Measurements from ENCODE around the gene LST1. TPM values are rescaled to one million over a fixed set of nuclear protein-coding genes. Genes with fewer than 3 reads are reported as not detected.
A peak's percentile ranks its signal among the peaks of the same experiment; 100 is the strongest.

Gene LST1
- total RNA-seq, 1 donor from 2014 or later = not detected

GRCh38 chr6:31567531-31568370 is 18.3 kb upstream of the LST1 start:
- no peak overlapping the region for H3K4me3 Mint-ChIP-seq (ENCODE audit: low read depth)
- peak overlapping the region; percentile 23 for H3K27ac Mint-ChIP-seq
- no peak for TF ChIP-seq CTCF (IDR thresholded peaks at IDR 0.05; ENCODE audit: unreplicated experiment)
- H3K4me1 Mint-ChIP-seq (ENCODE audit: low read depth) = peaks cover 2% of the 10 kb centered on the region
- peaks cover 10% of the 10 kb centered on the region for H3K27me3 Mint-ChIP-seq
- no peaks in the 10 kb centered on the region for H3K9me3 Mint-ChIP-seq (ENCODE audit: low read depth)
- H3K36me3 Mint-ChIP-seq (ENCODE audit: insufficient read depth) = no peaks in the 10 kb centered on the region
- no peak for DNase-seq (ENCODE audit: low spot score, unreplicated experiment)

- DNase-seq (ENCODE audit: low spot score, unreplicated experiment) = no peak
- Mint-ChIP-seq H3K27ac (no peak overlapping the region), H3K4me1 (ENCODE audit: low read depth) (peaks cover 2% of the 10 kb centered on the region), H3K27me3 (peaks cover 14% of the 10 kb centered on the region), H3K4me3 (ENCODE audit: low read depth) (no peak overlapping the region), H3K36me3 (ENCODE audit: insufficient read depth) (no peaks in the 10 kb centered on the region), H3K9me3 (ENCODE audit: low read depth) (no peaks in the 10 kb centered on the region)
- TF ChIP-seq CTCF (IDR thresholded peaks at IDR 0.05; ENCODE audit: unreplicated experiment) = no peak
These were observed 17.5 kb upstream of the LST1 start for GRCh38 chr6:31568537-31568961.

- Mint-ChIP-seq H3K27me3 (peaks cover 24% of the 10 kb centered on the region), H3K9me3 (ENCODE audit: low read depth) (no peaks in the 10 kb centered on the region), H3K27ac (no peak overlapping the region), H3K4me1 (ENCODE audit: low read depth) (peaks cover 2% of the 10 kb centered on the region), H3K4me3 (ENCODE audit: low read depth) (no peak overlapping the region), H3K36me3 (ENCODE audit: insufficient read depth) (no peaks in the 10 kb centered on the region)
- no peak for TF ChIP-seq CTCF (IDR thresholded peaks at IDR 0.05; ENCODE audit: unreplicated experiment)
- DNase-seq (ENCODE audit: low spot score, unreplicated experiment) = no peak
These were observed 16.1 kb upstream of the LST1 start for GRCh38 chr6:31569861-31570536.

GRCh38 chr6:31572041-31572911 is 13.8 kb upstream of the LST1 start, which contains the start of gene LTA:
Gene LTA, plus strand, starts transcription at chr6:31572289. Its CDS starts 454 bp downstream, at chr6:31572743.
- peaks cover 2% of the 10 kb centered on the region for H3K4me1 Mint-ChIP-seq (ENCODE audit: low read depth)
- DNase-seq (ENCODE audit: low spot score, unreplicated experiment) = no peak
- no peak for TF ChIP-seq CTCF (IDR thresholded peaks at IDR 0.05; ENCODE audit: unreplicated experiment)
- no peak within 1 kb of the TSS for H3K27ac Mint-ChIP-seq
- no peaks in the 10 kb centered on the region for H3K9me3 Mint-ChIP-seq (ENCODE audit: low read depth)
- peaks cover 40% of the 10 kb centered on the region for H3K27me3 Mint-ChIP-seq
- H3K4me3 Mint-ChIP-seq (ENCODE audit: low read depth) = no peak within 1 kb of the TSS
- H3K36me3 Mint-ChIP-seq (ENCODE audit: insufficient read depth) = no peaks in the 10 kb centered on the region
